GM19351 (cell line): ENCODE results near the gene CNGA3.
A peak's percentile ranks its signal among the peaks of the same experiment; 100 is the strongest.
"Not testable (repeated sequence)": the region's sequence is repeated elsewhere in the genome, so short reads cannot be mapped to it uniquely, and the experiment has no call there.

Experiments
- ATAC-seq: cut with Tn5 transposase; IDR thresholded peaks from one replicate; pipeline ENCODE4 v1.9.1; 2021; ENCODE audit warnings: mild to moderate bottlenecking, moderate library complexity; ENCODE audit not compliant: unreplicated experiment

CNGA3 gene

DNA sequence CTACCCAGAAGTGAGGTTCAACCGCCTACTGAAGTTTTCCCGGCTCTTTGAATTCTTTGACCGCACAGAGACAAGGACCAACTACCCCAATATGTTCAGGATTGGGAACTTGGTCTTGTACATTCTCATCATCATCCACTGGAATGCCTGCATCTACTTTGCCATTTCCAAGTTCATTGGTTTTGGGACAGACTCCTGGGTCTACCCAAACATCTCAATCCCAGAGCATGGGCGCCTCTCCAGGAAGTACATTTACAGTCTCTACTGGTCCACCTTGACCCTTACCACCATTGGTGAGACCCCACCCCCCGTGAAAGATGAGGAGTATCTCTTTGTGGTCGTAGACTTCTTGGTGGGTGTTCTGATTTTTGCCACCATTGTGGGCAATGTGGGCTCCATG lies 49.7 kb downstream of the CNGA3 start:
- ATAC-seq = no peak

DNA sequence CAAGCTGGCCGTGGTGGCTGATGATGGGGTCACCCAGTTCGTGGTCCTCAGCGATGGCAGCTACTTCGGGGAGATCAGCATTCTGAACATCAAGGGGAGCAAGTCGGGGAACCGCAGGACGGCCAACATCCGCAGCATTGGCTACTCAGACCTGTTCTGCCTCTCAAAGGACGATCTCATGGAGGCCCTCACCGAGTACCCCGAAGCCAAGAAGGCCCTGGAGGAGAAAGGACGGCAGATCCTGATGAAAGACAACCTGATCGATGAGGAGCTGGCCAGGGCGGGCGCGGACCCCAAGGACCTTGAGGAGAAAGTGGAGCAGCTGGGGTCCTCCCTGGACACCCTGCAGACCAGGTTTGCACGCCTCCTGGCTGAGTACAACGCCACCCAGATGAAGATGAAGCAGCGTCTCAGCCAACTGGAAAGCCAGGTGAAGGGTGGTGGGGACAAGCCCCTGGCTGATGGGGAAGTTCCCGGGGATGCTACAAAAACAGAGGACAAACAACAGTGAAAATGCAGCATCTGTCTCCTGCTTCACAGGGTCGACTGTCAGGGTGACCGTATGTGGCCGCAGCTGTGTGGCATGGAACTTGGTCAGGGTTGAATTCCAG lies 50.6 kb downstream of the CNGA3 start:
- ATAC-seq = no peak

DNA sequence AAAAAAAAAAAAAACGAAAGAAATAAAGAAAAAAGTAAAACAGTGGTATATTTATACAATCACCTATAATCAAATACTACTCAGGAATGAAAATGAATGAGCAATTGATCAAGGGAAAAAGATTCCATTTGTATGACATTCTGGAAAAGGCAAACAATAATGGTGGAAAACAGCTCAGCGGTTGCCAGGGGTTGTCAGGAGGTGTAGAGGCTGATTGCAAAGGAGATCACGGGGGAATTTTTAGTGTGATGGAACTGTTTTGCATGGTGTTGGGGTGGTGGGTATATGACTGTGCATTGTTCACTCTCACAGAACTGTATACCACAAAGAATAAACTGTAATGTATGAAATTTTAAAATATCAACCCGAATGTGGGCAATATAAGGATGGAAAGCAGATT lies 52.9 kb downstream of the CNGA3 start:
- ATAC-seq = no peak

DNA sequence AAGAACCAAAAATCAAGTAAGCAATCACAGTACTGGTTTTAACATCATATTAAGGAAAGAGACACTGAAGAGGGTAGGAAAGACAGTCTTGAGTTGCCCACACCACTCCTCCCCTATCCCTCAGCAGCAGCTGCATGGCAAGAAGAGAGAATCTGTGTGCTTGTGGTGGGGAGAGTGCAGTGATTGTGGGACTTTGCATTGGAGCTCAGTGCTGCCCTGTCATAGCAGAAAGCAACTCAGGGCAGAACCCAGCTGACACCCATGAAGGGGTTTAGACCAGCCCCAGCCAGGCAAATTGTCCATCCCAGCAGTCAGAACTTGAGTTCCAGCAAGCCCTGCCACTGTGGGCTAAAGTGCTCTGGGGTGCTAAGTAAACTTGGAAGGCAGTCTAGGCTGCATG lies 57.6 kb downstream of the CNGA3 start:
- no peak for ATAC-seq

DNA sequence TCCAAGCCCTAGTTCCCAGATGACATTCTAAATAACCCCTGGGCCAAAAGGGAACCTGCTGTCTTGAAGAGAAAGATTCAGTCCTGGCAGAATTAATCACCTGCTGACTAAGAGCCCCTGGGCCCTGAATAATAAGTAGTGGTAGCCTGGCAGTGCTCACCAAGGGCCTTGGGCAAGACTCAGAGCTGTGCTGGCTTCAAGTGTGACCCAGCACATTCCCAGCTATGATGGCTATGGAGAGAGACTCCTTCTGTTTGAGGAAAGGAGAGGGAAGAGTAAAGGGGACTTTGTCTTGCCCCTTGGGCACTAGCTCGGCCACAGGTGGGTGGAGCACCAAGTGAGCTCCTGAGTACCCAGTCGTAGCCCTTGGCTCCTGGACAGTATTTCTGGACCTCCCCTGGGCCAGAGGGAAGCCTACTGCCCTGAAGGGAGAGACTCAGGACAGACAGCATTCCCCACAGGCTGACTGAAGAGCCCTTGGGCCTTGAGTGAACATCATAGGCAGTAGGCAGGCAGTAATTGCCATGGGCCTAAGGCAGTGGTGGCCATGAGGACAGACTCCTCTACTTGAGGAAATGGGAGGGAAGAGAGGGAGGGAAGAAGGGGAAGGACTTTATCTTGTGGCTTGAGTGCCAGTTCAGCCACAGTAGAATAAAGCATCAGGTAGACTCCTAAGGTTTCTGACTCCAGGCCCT lies 58.4 kb downstream of the CNGA3 start:
- ATAC-seq = no peak

DNA sequence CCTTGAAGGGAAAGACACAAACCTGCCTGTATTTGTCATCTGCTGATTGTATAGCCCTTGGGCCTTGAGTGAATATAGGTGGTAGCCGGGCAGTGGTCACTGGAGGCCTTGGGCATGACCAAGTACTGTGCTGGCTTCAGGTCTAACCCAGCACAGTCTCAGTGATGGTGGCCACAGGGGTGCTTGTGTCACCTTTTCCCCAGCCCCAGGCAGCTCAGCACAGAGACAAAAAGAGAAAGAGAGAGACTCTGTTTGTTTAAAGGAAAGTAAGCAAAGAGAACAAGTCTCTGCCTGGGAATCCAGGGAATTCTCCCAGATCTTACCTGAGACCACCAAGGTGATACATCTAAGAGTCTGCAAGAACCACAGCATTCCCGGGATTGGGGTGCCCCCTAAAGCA lies 59.0 kb downstream of the CNGA3 start:
- ATAC-seq = no peak

DNA sequence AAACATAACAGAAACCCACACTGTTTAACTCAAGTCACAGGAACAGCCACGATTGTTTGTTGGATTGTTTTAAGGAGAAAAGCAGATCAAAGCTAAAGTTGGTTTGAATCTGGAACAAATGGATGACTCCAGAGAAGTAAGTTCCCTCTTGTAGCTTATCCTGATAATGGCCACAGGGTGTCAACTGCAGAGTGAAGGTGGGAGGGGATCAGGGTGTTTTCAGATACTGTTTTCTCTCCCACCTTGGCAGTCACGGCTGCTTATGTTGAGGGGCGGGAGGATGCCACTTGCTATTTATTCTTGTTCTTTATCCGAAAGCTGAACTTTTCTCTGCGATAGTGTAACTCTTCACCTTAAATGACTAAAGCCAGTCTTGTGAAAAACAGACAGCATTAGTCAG lies 61.9 kb downstream of the CNGA3 start:
- ATAC-seq = no peak

DNA sequence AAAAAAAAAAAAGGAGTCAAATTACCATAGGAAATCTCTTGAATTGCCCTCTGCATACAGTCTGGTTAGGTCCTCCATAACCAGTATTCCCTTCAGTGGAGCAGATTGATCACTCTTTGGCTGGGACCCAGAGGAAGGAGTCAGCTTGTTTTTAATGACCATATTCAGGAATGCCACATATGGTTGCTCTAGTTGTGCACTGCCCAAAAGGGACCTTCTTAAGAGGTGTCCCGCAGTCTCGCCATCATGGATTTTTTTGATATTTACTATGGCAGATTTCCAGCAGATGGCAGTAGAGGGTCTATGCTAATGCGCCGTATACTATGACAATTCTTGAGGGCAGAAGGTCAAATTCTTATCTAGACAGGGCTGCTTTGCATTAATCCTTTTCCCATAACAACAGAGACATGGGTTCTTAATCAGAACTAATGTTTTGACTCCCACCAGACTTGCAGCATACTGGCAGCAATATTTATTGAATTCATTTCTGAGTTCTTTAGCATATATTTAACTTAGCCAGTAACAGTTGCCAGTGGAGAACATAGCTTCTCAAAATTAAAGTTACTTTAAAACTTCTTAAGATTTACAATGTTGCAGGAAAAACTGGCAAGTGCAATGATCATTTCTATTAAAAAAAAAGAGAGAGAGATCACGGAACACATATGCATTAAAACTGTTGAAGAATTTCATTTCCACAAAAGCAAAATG lies 66.6 kb downstream of the CNGA3 start:
- ATAC-seq = peak; percentile 73

DNA sequence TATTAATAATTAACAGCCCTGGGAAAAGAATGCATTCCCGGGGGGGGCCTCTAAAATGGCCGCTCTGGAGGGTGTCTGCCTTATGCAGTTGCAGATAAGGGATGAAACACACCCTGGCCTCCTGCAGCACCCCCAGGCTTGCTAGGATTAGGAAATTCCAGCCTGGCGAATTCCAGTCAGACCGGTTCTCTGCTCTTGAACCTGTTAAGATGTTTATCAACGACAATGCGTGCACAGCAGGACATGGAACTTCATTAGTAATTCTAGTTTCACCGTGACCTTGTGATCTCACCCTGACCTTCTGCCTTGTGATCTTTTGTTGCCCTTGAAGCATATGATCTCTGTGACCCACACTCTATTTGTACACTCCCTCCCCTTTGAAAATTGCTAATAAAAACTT lies 68.0 kb downstream of the CNGA3 start:
- ATAC-seq = not testable (repeated sequence)

DNA sequence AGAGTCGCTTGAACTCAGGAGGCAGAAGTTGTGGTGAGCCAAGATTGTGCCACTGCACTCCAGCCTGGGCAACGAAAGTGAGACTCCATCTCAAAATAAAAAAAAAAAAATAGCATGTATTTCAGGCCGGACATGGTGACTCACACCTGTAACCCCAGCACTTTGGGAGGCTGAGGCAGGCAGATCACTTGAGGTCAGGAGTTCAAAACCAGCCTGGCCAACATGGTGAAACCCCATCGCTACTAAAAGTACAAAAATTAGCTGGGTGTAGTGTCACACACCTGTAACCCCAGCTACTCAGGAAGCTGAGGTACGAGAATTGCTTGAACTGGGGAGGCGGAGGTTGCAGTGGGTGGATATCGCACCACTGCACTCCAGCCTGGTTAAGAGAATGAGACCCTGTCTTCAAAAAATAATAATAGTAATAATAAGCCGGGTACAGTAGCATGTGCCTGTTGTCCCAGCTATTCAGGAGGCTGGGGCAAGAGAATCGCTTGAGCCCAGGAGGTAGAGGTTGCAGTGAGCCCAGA lies 69.5 kb downstream of the CNGA3 start:
- not testable (repeated sequence) for ATAC-seq

DNA sequence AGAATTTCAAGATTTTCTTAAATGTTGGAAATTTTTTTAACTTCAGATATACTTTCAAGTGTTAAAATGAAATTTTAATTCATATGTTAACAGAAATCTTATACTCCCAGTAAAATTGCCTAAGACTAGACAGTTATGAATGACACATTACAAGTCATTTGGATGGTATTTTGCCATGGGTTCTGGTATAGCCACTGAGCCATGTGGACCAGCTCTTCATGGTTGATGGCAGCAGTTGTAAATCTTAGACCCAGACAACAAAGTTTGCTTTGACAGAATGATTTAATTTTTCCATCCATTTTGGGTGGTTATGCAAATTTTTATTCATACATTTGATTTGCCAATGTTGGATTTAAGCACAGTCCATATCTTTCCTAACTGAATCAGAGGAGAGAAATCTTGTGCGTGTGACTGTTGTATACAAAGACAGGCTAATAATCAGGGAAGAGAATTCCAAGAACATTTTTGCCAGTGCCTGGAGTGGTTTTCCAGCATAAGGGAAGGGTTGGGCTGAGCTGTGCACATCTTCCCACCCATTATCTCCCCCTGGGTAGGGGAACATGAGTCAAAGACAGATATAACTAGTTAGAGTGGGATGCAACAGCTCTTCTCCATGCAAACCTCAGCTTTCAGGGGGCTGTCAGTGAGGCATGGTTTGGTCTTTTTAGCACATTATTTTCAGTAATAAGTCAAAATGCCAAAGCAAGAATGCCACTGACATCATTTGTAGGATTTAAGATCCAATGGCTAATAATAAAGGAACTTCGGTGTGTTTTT lies 70.3 kb downstream of the CNGA3 start:
- ATAC-seq = no peak

DNA sequence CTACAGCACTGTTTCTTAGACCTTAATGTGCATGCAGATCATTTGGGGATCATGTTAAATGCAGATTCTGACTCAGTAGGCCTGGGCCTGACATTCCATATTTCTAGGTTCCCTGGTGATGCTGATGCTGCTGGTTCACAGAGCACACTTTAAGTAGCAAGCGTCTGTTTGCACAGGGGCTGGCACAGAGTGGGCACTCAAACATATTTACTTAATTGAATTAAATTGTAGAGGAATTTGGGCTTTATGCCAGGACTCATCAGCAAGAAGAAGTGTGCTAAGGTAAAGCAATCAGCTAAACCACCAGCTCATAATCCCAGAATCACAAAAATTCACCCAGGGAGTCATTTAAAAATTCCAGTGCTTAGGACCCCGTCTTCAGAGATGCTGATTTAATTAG lies 73.3 kb downstream of the CNGA3 start:
- no peak for ATAC-seq

DNA sequence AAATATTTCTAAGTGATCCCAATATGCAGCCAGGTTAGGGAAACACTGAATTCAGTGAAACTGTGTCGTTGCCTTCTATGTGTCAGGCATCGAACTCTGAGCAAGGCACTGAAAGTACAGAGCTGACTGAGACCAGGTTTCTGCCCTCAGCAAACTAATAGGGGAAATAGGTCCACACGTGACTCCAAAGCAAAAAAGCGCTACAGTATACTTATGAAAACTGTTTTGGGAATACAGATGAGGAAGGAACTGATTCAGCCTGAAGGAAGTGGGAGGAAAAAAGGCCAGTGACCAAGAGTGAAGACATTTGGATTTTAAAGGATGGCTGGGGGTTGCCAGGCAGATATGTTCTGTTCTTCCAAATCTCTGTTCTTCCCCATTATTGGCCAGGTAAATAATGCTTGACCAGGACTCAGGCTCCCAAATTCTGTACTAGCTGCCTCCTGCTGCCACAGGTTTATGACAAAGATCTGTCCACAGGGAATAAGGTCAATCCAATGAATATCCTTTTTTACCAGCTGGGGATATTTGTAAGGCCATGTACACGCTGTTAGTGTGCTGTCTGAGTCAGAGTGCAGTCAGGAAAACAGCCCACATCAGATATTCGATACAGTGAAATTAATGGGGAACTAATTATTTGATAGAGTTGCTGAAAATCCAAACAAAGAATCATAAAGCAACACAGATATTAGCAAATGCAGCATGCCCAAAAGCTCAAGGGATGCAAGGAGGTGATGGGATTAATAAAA lies 73.9 kb downstream of the CNGA3 start:
- ATAC-seq = no peak

DNA sequence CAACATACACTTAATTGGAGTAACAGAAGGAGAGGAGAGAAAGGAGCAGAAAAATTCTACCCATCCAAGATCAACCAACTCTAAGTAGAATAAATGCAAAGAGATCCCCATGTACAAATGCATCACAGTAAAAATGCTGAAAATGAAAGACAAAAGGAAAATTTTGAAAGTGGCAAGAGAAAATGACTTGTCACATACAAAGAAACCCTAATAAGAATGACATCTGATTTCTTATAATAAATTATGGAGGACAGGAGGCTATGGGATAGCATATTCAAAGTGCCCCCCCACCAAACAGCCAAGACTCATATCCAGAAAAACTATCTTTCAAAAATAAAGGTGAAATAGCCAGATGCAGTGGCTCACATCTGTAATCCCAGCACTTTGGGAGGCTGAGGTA lies 76.2 kb downstream of the CNGA3 start:
- ATAC-seq = no peak

DNA sequence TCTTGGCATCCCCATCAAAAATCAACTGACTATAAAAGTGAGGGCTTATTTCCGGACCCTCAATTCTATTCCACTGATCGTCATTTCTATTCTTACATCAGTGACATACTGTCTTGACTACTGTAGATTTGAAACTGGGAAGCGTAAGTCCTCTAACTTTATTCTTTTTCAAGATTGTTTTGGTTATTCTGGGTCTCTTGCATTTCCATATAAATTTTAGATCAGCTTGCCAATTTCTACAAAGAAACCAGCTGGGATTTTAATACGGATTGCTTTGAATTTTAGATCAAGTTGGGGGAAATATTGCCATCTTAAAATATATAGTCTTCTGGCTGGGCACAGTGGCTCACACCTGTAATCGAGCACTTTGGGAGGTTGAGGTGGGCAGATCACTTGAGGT lies 80.5 kb downstream of the CNGA3 start:
- no peak for ATAC-seq

DNA sequence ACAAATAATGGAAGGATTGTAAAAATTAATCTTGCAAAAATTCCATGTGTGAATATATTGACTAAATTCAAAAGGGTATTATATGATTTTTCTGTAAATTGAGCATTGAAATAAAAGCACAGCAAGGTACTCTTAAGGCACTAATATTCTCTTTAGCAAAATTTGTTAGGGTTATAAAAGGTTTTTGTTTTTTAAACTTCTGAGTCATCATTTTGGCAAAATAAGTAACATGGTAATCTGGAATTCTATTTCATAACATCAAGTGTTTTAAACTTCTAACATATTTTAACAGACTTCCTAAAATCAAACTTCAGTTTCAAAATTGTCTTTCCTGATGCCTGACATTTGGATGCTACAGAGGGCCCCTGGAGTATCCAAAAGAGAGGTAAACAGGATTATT lies 85.9 kb downstream of the CNGA3 start:
- ATAC-seq = no peak

DNA sequence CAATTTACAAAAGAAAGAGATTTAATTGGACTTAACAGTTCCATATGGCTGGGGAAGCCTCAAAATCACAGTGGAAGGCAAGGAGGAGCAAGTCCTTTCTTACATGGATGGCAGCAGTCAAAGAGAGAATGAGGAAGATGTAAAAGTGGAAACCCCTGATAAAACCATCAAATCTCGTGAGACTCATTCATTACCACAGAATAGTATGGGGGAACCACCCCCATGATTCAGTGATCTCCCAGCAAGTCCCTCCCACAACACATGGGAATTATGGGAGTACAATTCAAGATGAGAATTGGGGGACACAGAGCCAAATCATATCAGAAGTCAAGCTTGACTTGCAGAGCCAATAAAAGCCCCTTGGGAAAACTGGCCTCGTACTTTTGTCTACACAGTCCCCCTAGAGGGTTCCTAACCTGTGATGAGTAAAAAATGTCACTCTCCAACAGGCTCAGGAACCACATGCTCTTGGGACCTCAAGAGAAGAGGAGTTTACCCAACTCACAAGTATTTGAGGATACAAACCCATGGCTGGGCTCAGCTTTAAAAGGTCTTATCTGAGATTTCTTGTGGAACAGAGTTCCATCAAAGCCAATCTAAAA lies 87.2 kb downstream of the CNGA3 start:
- no peak for ATAC-seq

DNA sequence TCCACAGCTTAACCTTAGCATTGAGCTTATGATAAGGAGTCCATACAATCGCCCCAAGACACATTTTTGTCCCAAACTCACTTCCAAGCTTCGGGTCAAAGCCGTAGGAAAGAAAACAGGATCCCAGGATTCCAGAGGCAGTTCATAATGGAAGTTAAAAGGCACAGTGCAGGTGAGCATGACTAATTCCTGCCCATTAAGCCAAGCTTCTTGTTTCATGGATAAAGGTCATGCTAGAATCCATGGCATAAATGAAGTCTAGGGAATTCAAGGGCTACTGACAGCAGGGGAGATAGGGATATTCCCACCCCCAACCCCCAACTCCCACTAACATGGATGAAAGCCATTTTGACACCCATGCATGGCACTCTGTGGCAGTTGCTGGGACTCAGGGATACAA lies 88.2 kb downstream of the CNGA3 start:
- ATAC-seq = no peak

DNA sequence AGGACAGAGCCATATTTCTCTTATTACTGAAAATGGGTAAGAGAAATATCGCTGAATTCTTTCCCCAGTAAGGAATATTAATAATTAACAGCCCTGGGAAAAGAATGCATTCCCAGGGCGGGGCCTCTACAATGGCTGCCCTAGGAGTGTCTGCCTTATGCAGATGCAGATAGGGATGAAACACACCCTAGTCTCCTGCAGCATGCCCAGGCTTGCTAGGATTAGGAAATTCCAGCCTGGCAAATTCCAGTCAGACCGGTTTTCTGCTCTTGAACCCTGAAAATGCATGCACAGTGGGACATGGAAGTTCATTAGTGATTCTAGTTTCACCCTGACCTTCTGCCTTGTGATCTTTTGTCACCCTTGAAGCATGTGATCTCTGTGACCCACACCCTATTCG lies 89.4 kb downstream of the CNGA3 start:
- ATAC-seq = not testable (repeated sequence)

DNA sequence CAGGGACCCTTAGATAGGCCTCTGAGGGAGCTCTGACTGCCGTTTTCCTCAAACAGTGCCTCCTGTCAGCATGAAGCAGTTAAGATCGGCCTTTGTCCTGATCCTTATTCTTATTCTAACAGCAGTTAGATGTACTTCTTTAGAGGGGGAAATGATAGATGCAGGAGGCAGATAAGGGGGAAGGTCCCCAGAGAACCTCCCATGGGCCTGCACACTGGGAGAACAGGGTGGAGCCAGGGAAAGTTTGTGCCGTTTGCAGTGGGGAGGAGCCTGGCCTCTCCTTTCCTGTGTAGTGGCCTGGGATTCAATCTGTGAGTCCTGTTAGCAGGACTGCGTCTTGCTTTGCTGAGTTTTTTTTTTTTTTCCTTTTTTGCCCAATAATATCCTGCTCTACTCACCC lies 90.5 kb downstream of the CNGA3 start:
- no peak for ATAC-seq
